K562 (cell line): ENCODE measurements around the gene VAMP8. TPM values are rescaled to one million over a fixed set of nuclear protein-coding genes. Genes with fewer than 3 reads are reported as not detected.

Experiments used
- BCL6 ChIP-seq: fragments of 250-450 bp; sonication (Bioruptor Pico); IDR thresholded peaks from 2 replicates; pipeline ENCODE4 v1.4.0; 2020
- KLF1 ChIP-seq: fragments of 450-650 bp; IDR thresholded peaks from 2 replicates; pipeline ENCODE4 v1.6.1; 2016; ENCODE audit warnings: missing genetic modification characterization, missing compliant biosample characterization
- MCM2 ChIP-seq: fragments of 450-650 bp; IDR thresholded peaks from 2 replicates; pipeline ENCODE4 v1.6.1; 2017; ENCODE audit warnings: low read depth, mild to moderate bottlenecking
- MCM5 ChIP-seq: fragments of 450-650 bp; IDR thresholded peaks from 2 replicates; pipeline ENCODE4 v1.6.1; 2016; ENCODE audit warnings: low read depth
- MIER1 ChIP-seq: fragments of 450-650 bp; IDR thresholded peaks from 2 replicates; pipeline ENCODE4 v1.6.1; 2016; ENCODE audit warnings: antibody characterized with exemption, mild to moderate bottlenecking, low read depth
- NR3C1 ChIP-seq: sonication (generic); formaldehyde crosslinking; IDR thresholded peaks from 2 replicates; pipeline ENCODE4 v1.8.1; 2022; ENCODE audit warnings: missing genetic modification reagents
- PYGO2 ChIP-seq: fragments of 450-650 bp; IDR thresholded peaks from 2 replicates; pipeline ENCODE4 v1.6.1; 2016; ENCODE audit warnings: mild to moderate bottlenecking, missing genetic modification characterization, moderate library complexity, missing compliant biosample characterization
- XRCC3 ChIP-seq: fragments of 450-650 bp; IDR thresholded peaks from 2 replicates; pipeline ENCODE4 v1.6.1; 2017; ENCODE audit warnings: mild to moderate bottlenecking, moderate library complexity
- ZNF695 ChIP-seq: fragments of 450-650 bp; formaldehyde crosslinking; IDR thresholded peaks from 2 replicates; pipeline ENCODE4 v1.4.0; 2020; ENCODE audit warnings: mild to moderate bottlenecking, moderate library complexity
- polyA plus RNA-seq, 8 experiments: library from polyadenylated mRNA; depleted of rRNA in 4 of 8; stranded (reverse) in 5 of 8; unstranded in 3 of 8; fragments of >200 nt; fragmentation: Nextera tagmentation in 2 of 8; fragmentation: Illumina TruSeq in 1 of 8; extraction: Ambion mirVana in 2 of 8; extraction: Trizol in 1 of 8; gene quantifications; 2 replicates each; pipeline versions ENCODE4 v1.2.1 to v1.2.3, GENCODE V29; 2011 to 2014; ENCODE audit warnings: inconsistent platforms in 1 of 8, missing spikeins in 1 of 8
- total RNA-seq, 7 experiments: library from RNA; depleted of rRNA in 6 of 7; stranded (reverse); fragments of >200 nt in 6 of 7; fragmentation: Illumina TruSeq in 2 of 7; extraction: Trizol in 2 of 7; gene quantifications; 2 replicates each; pipeline versions ENCODE4 v1.2.1 to v1.2.3, GENCODE V29; 2011 to 2021; ENCODE audit warnings: low replicate concordance in 1 of 7
- TF ChIP-seq, protein P1 (sequence below): sonication (generic); formaldehyde crosslinking; IDR thresholded peaks from 2 replicates; pipeline ENCODE4 v1.9.0; 2022; ENCODE audit warnings: mild to moderate bottlenecking, missing genetic modification reagents
- TF ChIP-seq, protein P2 (sequence below): fragments of 450-650 bp; IDR thresholded peaks from 2 replicates; pipeline ENCODE4 v1.6.1; 2016; ENCODE audit warnings: mild to moderate bottlenecking, moderate library complexity
- TF ChIP-seq, protein P3 (sequence below): IDR thresholded peaks from 3 replicates; pipeline ENCODE4 v1.6.1; 2011; ENCODE audit warnings: borderline replicate concordance, mild to moderate bottlenecking, moderate library complexity; ENCODE audit not compliant: insufficient read length; ENCODE audit errors: extremely low read depth

Gene VAMP8
- total and polyA plus RNA-seq, 9 of the 15 experiments (the other 6 are each of a cell fraction or from before 2014, with no cell fraction given): 107 to 571 (median 248) TPM

DNA sequence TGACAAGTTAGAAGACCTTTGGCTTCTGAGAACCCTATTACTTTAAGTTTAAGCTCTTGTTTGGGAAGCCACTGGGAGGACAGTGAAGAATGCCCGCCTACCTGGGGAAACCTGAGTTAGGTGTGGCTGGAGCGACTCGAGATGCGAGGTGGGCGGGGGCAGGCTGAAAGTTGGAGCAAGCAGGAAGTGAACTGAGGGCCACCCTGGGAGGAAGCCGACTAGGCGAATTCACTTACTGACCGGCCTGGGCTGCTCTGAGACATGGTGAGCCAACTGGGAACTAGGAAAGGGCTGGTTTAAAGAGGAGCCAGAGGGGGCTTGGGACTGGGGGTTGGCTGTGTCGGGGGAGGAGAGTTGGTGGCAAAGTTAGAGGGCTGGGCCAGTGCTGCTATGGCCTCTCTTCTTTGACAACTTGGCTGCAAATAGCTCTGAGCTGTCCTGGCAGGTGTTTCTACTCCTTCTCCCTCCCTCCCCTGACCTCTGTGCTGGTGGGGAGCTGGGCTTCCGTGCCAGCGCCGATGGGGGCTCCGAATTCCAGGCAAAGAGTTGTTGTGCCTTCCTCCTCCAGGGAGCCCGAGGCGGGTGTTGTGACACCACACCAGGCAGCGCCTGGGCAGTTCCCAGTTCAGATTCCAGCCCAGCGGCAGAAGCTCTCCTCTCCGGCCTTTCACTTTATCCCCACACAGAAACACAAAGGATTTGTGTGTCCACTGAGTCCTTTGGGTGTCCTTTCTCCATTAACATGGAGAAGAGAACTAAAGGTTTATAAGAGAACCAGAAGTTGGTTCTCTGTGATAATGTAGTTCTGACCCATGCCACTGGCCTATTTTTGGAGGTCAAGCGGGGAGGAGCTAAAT lies at the start of gene VAMP8 (continued):
- TF ChIP-seq, protein P1, sequence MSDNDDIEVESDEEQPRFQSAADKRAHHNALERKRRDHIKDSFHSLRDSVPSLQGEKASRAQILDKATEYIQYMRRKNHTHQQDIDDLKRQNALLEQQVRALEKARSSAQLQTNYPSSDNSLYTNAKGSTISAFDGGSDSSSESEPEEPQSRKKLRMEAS (CRISPR knock-in tag): 0 out of 2 replicates have a peak, but pooled peaks have one; percentile 6
- TF ChIP-seq BCL6 (CRISPR knock-in tag): no peak
- TF ChIP-seq PYGO2: no peak
- no peak for TF ChIP-seq KLF1 (tag)
- TF ChIP-seq NR3C1 (CRISPR knock-in tag): no peak
- no peak for TF ChIP-seq MIER1
- TF ChIP-seq MCM5: no peak
- no peak for TF ChIP-seq ZNF695
- TF ChIP-seq, protein P2, sequence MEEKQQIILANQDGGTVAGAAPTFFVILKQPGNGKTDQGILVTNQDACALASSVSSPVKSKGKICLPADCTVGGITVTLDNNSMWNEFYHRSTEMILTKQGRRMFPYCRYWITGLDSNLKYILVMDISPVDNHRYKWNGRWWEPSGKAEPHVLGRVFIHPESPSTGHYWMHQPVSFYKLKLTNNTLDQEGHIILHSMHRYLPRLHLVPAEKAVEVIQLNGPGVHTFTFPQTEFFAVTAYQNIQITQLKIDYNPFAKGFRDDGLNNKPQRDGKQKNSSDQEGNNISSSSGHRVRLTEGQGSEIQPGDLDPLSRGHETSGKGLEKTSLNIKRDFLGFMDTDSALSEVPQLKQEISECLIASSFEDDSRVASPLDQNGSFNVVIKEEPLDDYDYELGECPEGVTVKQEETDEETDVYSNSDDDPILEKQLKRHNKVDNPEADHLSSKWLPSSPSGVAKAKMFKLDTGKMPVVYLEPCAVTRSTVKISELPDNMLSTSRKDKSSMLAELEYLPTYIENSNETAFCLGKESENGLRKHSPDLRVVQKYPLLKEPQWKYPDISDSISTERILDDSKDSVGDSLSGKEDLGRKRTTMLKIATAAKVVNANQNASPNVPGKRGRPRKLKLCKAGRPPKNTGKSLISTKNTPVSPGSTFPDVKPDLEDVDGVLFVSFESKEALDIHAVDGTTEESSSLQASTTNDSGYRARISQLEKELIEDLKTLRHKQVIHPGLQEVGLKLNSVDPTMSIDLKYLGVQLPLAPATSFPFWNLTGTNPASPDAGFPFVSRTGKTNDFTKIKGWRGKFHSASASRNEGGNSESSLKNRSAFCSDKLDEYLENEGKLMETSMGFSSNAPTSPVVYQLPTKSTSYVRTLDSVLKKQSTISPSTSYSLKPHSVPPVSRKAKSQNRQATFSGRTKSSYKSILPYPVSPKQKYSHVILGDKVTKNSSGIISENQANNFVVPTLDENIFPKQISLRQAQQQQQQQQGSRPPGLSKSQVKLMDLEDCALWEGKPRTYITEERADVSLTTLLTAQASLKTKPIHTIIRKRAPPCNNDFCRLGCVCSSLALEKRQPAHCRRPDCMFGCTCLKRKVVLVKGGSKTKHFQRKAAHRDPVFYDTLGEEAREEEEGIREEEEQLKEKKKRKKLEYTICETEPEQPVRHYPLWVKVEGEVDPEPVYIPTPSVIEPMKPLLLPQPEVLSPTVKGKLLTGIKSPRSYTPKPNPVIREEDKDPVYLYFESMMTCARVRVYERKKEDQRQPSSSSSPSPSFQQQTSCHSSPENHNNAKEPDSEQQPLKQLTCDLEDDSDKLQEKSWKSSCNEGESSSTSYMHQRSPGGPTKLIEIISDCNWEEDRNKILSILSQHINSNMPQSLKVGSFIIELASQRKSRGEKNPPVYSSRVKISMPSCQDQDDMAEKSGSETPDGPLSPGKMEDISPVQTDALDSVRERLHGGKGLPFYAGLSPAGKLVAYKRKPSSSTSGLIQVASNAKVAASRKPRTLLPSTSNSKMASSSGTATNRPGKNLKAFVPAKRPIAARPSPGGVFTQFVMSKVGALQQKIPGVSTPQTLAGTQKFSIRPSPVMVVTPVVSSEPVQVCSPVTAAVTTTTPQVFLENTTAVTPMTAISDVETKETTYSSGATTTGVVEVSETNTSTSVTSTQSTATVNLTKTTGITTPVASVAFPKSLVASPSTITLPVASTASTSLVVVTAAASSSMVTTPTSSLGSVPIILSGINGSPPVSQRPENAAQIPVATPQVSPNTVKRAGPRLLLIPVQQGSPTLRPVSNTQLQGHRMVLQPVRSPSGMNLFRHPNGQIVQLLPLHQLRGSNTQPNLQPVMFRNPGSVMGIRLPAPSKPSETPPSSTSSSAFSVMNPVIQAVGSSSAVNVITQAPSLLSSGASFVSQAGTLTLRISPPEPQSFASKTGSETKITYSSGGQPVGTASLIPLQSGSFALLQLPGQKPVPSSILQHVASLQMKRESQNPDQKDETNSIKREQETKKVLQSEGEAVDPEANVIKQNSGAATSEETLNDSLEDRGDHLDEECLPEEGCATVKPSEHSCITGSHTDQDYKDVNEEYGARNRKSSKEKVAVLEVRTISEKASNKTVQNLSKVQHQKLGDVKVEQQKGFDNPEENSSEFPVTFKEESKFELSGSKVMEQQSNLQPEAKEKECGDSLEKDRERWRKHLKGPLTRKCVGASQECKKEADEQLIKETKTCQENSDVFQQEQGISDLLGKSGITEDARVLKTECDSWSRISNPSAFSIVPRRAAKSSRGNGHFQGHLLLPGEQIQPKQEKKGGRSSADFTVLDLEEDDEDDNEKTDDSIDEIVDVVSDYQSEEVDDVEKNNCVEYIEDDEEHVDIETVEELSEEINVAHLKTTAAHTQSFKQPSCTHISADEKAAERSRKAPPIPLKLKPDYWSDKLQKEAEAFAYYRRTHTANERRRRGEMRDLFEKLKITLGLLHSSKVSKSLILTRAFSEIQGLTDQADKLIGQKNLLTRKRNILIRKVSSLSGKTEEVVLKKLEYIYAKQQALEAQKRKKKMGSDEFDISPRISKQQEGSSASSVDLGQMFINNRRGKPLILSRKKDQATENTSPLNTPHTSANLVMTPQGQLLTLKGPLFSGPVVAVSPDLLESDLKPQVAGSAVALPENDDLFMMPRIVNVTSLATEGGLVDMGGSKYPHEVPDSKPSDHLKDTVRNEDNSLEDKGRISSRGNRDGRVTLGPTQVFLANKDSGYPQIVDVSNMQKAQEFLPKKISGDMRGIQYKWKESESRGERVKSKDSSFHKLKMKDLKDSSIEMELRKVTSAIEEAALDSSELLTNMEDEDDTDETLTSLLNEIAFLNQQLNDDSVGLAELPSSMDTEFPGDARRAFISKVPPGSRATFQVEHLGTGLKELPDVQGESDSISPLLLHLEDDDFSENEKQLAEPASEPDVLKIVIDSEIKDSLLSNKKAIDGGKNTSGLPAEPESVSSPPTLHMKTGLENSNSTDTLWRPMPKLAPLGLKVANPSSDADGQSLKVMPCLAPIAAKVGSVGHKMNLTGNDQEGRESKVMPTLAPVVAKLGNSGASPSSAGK: no peak
- TF ChIP-seq, protein P3, sequence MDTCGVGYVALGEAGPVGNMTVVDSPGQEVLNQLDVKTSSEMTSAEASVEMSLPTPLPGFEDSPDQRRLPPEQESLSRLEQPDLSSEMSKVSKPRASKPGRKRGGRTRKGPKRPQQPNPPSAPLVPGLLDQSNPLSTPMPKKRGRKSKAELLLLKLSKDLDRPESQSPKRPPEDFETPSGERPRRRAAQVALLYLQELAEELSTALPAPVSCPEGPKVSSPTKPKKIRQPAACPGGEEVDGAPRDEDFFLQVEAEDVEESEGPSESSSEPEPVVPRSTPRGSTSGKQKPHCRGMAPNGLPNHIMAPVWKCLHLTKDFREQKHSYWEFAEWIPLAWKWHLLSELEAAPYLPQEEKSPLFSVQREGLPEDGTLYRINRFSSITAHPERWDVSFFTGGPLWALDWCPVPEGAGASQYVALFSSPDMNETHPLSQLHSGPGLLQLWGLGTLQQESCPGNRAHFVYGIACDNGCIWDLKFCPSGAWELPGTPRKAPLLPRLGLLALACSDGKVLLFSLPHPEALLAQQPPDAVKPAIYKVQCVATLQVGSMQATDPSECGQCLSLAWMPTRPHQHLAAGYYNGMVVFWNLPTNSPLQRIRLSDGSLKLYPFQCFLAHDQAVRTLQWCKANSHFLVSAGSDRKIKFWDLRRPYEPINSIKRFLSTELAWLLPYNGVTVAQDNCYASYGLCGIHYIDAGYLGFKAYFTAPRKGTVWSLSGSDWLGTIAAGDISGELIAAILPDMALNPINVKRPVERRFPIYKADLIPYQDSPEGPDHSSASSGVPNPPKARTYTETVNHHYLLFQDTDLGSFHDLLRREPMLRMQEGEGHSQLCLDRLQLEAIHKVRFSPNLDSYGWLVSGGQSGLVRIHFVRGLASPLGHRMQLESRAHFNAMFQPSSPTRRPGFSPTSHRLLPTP: no peak
- TF ChIP-seq MCM2: no peak
- TF ChIP-seq XRCC3: no peak
